Mesenchymal stem cell (in vitro differentiated cells and primary cell): ENCODE data around the gene ME3.

Experiments used
- DNase-seq: peaks from one replicate; pipeline ENCODE4 v3.0.0-alpha.2; 2013
- H2AFZ ChIP-seq: one replicate; pipeline ENCODE4 v1.6.1; 2013; ENCODE audit warnings: low read depth, mild to moderate bottlenecking, control low read depth, inconsistent platforms, low read length, moderate library complexity
- H2AK5ac ChIP-seq: 2 replicates; pipeline ENCODE4 v1.6.1; 2013; ENCODE audit warnings: low read length, moderate library complexity, mild to moderate bottlenecking, inconsistent platforms; ENCODE audit not compliant: severe bottlenecking
- H2BK120ac ChIP-seq: one replicate; pipeline ENCODE4 v1.6.1; 2013; ENCODE audit warnings: low read depth, mild to moderate bottlenecking, inconsistent platforms, low read length, moderate library complexity
- H2BK12ac ChIP-seq, 2 experiments: one replicate each; pipeline ENCODE4 v1.6.1; 2013; ENCODE audit warnings: inconsistent platforms in 2 of 2, low read length in 2 of 2, mild to moderate bottlenecking in 2 of 2, moderate library complexity in 2 of 2, control low read depth in 1 of 2
- H2BK15ac ChIP-seq: one replicate; pipeline ENCODE4 v1.6.1; 2013; ENCODE audit warnings: mild to moderate bottlenecking, low read depth, inconsistent platforms; ENCODE audit not compliant: poor library complexity, severe bottlenecking
- H2BK5ac ChIP-seq: 2 replicates; pipeline ENCODE4 v1.6.1; 2013; ENCODE audit warnings: low read depth, mild to moderate bottlenecking, low read length, control low read depth, inconsistent platforms; ENCODE audit not compliant: poor library complexity, severe bottlenecking
- H3K14ac ChIP-seq, 2 experiments: one replicate each; pipeline ENCODE4 v1.6.1; 2013; ENCODE audit warnings: inconsistent platforms in 2 of 2, low read length in 2 of 2, control low read depth in 1 of 2, mild to moderate bottlenecking in 1 of 2, moderate library complexity in 1 of 2
- H3K18ac ChIP-seq, 2 experiments: one replicate each; pipeline ENCODE4 v1.6.1; 2013; ENCODE audit warnings: inconsistent platforms in 2 of 2, low read length in 2 of 2, control low read depth in 1 of 2, low read depth in 1 of 2, mild to moderate bottlenecking in 1 of 2
- H3K23ac ChIP-seq, 2 experiments: one replicate each; pipeline ENCODE4 v1.6.1; 2013; ENCODE audit warnings: inconsistent platforms in 2 of 2, low read length in 2 of 2, mild to moderate bottlenecking in 2 of 2, moderate library complexity in 2 of 2, control low read depth in 1 of 2
- H3K27ac ChIP-seq: 2 replicates; pipeline ENCODE4 v1.5.1; 2013; ENCODE audit warnings: mild to moderate bottlenecking, moderate library complexity, low read length, control low read depth, inconsistent platforms; ENCODE audit not compliant: poor library complexity, severe bottlenecking
- H3K27me3 ChIP-seq, 2 experiments: 2 replicates each; pipeline versions ENCODE4 v1.6.1 to v1.7.0; 2013; ENCODE audit warnings: low read length in 2 of 2, mild to moderate bottlenecking in 2 of 2, moderate library complexity in 2 of 2, control low read depth in 1 of 2, inconsistent platforms in 1 of 2; ENCODE audit not compliant: control insufficient read depth in 1 of 2, insufficient read depth in 1 of 2
- H3K36me3 ChIP-seq, 2 experiments: 2 replicates each; pipeline versions ENCODE4 v1.6.1 to v1.7.0; 2013; ENCODE audit warnings: low read length in 2 of 2, control low read depth in 1 of 2, inconsistent platforms in 1 of 2, low read depth in 1 of 2, mild to moderate bottlenecking in 1 of 2; ENCODE audit not compliant: insufficient read depth in 2 of 2, control insufficient read depth in 1 of 2
- H3K4ac ChIP-seq, 2 experiments: one replicate each; pipeline ENCODE4 v1.6.1; 2013; ENCODE audit warnings: inconsistent platforms in 2 of 2, low read length in 2 of 2, mild to moderate bottlenecking in 2 of 2, moderate library complexity in 2 of 2, control low read depth in 1 of 2, low read depth in 1 of 2
- H3K4me1 ChIP-seq: 2 replicates; pipeline ENCODE4 v1.6.1; 2013; ENCODE audit warnings: low read depth, low read length, control low read depth; ENCODE audit not compliant: control insufficient read depth, insufficient read depth
- H3K4me2 ChIP-seq: 2 replicates; pipeline ENCODE4 v1.6.1; 2013; ENCODE audit warnings: low read length, mild to moderate bottlenecking, inconsistent platforms; ENCODE audit not compliant: poor library complexity, severe bottlenecking
- H3K4me3 ChIP-seq, 2 experiments: 2 replicates each; pipeline versions ENCODE4 v1.5.1 to v1.7.0; 2013; ENCODE audit warnings: low read length in 2 of 2, mild to moderate bottlenecking in 2 of 2, control low read depth in 1 of 2, low read depth in 1 of 2; ENCODE audit not compliant: insufficient read depth in 1 of 2
- H3K79me1 ChIP-seq: replicated peaks from 2 replicates; pipeline ENCODE4 v1.6.1; 2013; ENCODE audit warnings: mild to moderate bottlenecking, control low read depth, low read length, inconsistent platforms; ENCODE audit not compliant: poor library complexity, severe bottlenecking
- H3K9ac ChIP-seq: 2 replicates; pipeline ENCODE4 v1.7.0; 2013; ENCODE audit warnings: mild to moderate bottlenecking, low read length, moderate library complexity
- H3K9me3 ChIP-seq: 2 replicates; pipeline ENCODE4 v1.7.0; 2013; ENCODE audit warnings: mild to moderate bottlenecking, low read length; ENCODE audit not compliant: control insufficient read depth
- H4K8ac ChIP-seq: one replicate; pipeline ENCODE4 v1.6.1; 2013; ENCODE audit warnings: inconsistent platforms, mild to moderate bottlenecking, low read length, moderate library complexity
- H4K91ac ChIP-seq: one replicate; pipeline ENCODE4 v1.6.1; 2013; ENCODE audit warnings: mild to moderate bottlenecking, low read length, inconsistent platforms
- WGBS: methylation state at CpG from one replicate; pipeline ENCODE4 v1.1.7; 2013; ENCODE audit warnings: mixed read lengths; 5-methylcytosine and 5-hydroxymethylcytosine counted together

The ME3 gene

GRCh38 chr11:86670911-86671310 is 1.5 kb downstream of the ME3 start:
- DNase-seq: no peak
- peak overlapping the region; percentile 76 for H3K4me2 ChIP-seq

DNA sequence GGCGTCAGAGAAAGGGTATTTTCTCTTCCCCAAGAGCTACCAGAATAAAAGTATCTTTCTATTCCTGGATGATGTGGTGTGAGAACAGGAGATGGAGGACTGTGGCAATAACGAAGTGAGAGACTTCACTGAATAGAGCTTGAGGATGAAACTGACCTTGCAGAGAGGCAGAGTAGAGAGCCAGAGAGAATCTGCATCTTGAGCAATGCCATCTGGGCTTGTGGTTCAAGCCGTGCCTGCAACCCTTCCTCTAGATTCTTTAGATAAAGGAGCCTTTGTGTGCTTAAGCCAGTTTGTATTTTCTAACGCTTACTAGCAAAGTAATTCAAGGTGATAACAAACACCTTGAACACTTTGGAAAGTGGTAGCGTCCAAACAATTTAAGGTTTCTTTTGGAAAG is 2.2 kb downstream of the ME3 start:
- Histone ChIP-seq H2BK15ac (no peak overlapping the region), H3K9me3 (no peaks in the 10 kb centered on the region), H3K18ac (peak overlapping the region in 1 of 2 experiments; percentile 72), H4K8ac (no peak overlapping the region), H3K4me3 (peak overlapping the region in 1 of 2 experiments; percentile 91), H3K4me1 (peaks cover 10% of the 10 kb centered on the region), H2BK12ac (peak overlapping the region in 1 of 2 experiments; percentile 76), H3K36me3 (peaks cover 2 to 9% of the 10 kb centered on the region in 2 experiments), H3K9ac (peak overlapping the region; percentile 88), H3K23ac (no peak overlapping the region), H3K14ac (no peak overlapping the region), H4K91ac (no peak overlapping the region), H3K4me2 (peak overlapping the region; percentile 31), H2BK120ac (no peak overlapping the region), H3K27ac (no peak overlapping the region), H3K27me3 (no peaks in the 10 kb centered on the region), H2BK5ac (no peak overlapping the region), H3K4ac (no peak overlapping the region), H2AFZ (no peak overlapping the region), H2AK5ac (peak overlapping the region; percentile 27), H3K79me1 (peaks cover 20% of the 10 kb centered on the region)
- peak; percentile 81 for DNase-seq
- WGBS: 36% methylated on average over 3 of the region's 5 CpGs

More at GRCh38 chr11:86670911-86671310, 1.5 kb downstream of the ME3 start:
- Histone ChIP-seq H2BK120ac (no peak overlapping the region), H2BK12ac (no peak overlapping the region), H3K18ac (peak overlapping the region in 1 of 2 experiments; percentile 9), H3K23ac (no peak overlapping the region), H4K8ac (no peak overlapping the region), H3K79me1 (peaks cover 20% of the 10 kb centered on the region), H2AK5ac (peak overlapping the region; percentile 55), H3K4ac (no peak overlapping the region), H3K27ac (peak overlapping the region; percentile 76), H3K4me1 (peaks cover 10% of the 10 kb centered on the region), H3K27me3 (no peaks in the 10 kb centered on the region), H3K14ac (no peak overlapping the region), H3K9me3 (no peaks in the 10 kb centered on the region), H2BK5ac (no peak overlapping the region), H3K9ac (peak overlapping the region; percentile 88), H3K4me3 (peak overlapping the region in 1 of 2 experiments; percentile 91), H2AFZ (no peak overlapping the region), H2BK15ac (no peak overlapping the region), H4K91ac (no peak overlapping the region), H3K36me3 (peaks cover 2 to 9% of the 10 kb centered on the region in 2 experiments)
- WGBS: 60% methylated on average over 3 of the region's 3 CpGs

- Histone ChIP-seq H4K8ac (peak overlapping the region; percentile 62), H3K14ac (no peak overlapping the region), H2AFZ (no peak overlapping the region), H3K27me3 (no peaks in the 10 kb centered on the region), H3K36me3 (peaks cover 2 to 9% of the 10 kb centered on the region in 2 experiments), H3K4ac (no peak overlapping the region), H4K91ac (no peak overlapping the region), H3K9me3 (no peaks in the 10 kb centered on the region), H3K79me1 (peaks cover 24% of the 10 kb centered on the region), H2BK120ac (no peak overlapping the region), H3K4me2 (no peak overlapping the region), H3K4me1 (peaks cover 9% of the 10 kb centered on the region), H3K23ac (no peak overlapping the region), H2BK5ac (no peak overlapping the region), H2BK12ac (no peak overlapping the region), H2AK5ac (peak overlapping the region; percentile 45), H3K18ac (peak overlapping the region in 1 of 2 experiments; percentile 18), H2BK15ac (no peak overlapping the region), H3K27ac (no peak overlapping the region), H3K9ac (no peak overlapping the region), H3K4me3 (no peak overlapping the region)
- DNase-seq: no peak
- 86% methylated on average over 3 of the region's 7 CpGs for WGBS
Measured at GRCh38 chr11:86669424-86669823, 3.0 kb downstream of the ME3 start.

GRCh38 chr11:86668929-86669328 is 3.5 kb downstream of the ME3 start:
- H3K27ac ChIP-seq: no peak overlapping the region
- no peak overlapping the region for H3K9ac ChIP-seq
- peaks cover 2 to 9% of the 10 kb centered on the region in 2 experiments for H3K36me3 ChIP-seq
- peak overlapping the region; percentile 51 for H2BK120ac ChIP-seq
- H3K79me1 ChIP-seq: peaks cover 25% of the 10 kb centered on the region
- peak overlapping the region in 1 of 2 experiments; percentile 8 for H2BK12ac ChIP-seq
- no peak overlapping the region for H3K23ac ChIP-seq
- H3K4me2 ChIP-seq: no peak overlapping the region
- H2AK5ac ChIP-seq: peak overlapping the region; percentile 8
- H3K18ac ChIP-seq: no peak overlapping the region
- no peak overlapping the region for H2BK15ac ChIP-seq
- no peaks in the 10 kb centered on the region for H3K27me3 ChIP-seq
- no peak for DNase-seq
- no peak overlapping the region for H3K4me3 ChIP-seq
- peaks cover 9% of the 10 kb centered on the region for H3K4me1 ChIP-seq
- H3K4ac ChIP-seq: no peak overlapping the region
- H3K9me3 ChIP-seq: no peaks in the 10 kb centered on the region
- H3K14ac ChIP-seq: no peak overlapping the region
- no peak overlapping the region for H2AFZ ChIP-seq
- H4K91ac ChIP-seq: no peak overlapping the region
- no peak overlapping the region for H4K8ac ChIP-seq
- H2BK5ac ChIP-seq: no peak overlapping the region
